Measurements from ENCODE around the gene CSNK2B.

Gene CSNK2B

DNA sequence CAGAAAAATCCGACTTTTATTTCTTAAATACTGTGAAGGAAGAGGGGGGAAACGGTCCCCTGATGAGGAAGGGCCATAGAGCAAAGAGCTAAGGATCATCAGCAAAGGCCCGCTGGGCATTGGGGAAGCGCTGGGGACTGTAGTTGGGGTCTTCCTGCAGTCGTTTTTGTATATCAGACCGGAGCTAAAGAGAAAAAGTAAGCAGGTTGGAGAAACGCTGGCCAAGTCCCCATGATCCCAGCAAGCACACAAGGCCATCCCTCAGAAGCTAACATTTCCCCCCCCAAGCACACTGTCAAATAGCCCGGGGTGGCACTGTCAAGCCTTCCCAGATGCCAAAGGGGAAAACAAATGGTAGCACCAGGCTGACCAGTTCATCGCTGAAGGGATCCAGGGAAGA, 26.8 kb upstream of the CSNK2B start:
- DNase-seq: no peak

DNA sequence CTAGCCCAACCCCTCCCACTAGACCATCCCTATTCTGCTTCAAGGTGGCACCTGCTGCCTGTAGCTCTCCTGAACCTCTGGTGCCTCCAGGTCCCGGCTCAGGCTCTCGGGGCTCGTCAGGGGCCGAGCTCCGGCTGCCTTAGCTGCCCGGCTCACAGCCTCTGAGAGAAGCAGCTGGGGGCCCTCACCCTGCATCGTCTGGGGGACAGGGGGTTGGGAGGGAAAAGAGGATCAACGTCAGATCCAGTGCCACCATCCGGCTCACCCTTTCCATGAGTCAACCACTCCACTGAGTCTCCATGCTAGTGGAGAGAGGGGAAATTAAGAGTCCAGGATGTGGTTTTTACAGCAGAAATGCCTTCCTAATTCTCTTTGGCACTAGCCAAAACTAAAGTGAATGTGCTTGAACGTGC, 26.4 kb upstream of the CSNK2B start:
- peak; percentile 49 for DNase-seq

DNA sequence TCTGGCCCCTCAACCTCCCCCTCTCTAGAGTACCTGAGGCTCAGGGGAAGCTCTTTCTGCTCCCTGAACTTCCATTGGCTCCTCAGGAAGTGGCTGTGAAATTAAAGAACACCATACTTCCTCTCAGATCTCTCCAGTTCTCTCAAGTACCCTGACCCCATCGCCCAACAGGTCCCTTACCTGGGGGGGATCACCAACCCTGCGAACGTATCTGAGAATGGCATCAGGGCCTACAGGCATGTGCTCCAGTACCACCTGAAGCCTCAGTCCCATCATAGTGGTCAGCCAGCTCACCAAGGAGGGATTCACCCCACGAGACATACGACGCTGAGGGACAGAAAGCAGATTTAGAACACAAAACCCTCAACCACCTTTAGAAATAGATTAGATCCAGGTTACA, 25.3 kb upstream of the CSNK2B start:
- DNase-seq: no peak

DNA sequence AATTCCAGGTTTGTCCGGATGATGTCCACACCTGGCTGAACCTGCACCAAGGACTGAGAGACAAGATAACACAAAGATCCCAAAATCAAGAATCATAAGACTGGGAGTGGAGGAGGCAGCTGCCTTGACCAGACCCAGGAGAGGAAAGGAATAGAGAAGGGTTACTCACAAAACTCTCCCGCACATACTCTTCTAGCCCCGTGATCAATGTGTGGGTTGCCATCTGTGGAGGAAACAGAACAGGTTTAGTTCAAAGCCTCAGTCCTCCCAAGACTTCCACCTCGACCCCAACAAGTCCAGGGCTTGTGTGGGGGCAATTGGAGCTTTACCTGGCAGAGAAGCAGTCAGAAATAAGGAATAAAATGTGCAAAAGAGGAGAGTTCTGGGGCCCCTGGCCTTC, 24.5 kb upstream of the CSNK2B start:
- DNase-seq: no peak

DNA sequence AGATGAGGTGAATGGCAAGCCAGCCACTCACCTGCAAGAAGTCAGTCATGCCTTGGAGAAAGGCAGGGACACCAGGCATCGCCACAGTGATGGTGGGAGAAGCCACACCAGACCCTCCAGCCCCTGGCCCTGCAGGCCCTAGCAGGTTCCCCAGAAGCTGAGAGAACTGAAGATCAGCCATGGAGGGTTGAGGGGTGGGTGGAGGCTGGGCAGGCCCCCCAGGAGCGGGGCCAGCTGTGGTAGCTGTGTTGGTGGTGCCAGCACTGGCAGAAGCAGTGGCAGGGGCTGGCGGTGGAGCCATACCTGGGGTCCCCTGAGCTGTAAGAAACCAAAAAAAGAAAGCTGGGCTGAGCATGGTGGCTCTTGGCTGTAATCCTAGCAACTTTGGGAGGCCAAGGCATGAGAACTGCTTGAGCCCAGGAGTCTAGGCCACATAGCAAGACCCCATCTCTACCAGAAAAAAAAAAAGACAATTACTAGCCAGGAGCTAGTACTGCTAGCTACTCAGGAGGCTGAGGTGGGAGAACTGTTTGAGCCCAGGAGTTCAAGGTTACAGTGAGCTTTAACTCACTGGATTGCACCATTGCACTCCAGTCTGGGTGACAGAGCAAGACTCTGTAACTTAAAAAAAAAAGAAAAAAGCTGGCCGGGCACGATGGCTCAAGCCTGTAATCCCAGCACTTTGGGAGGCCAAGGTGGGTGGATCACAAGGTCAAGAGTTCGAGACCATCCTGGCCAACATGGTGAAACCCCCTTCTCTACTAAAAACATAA, 22.9 kb upstream of the CSNK2B start:
- DNase-seq: no peak

DNA sequence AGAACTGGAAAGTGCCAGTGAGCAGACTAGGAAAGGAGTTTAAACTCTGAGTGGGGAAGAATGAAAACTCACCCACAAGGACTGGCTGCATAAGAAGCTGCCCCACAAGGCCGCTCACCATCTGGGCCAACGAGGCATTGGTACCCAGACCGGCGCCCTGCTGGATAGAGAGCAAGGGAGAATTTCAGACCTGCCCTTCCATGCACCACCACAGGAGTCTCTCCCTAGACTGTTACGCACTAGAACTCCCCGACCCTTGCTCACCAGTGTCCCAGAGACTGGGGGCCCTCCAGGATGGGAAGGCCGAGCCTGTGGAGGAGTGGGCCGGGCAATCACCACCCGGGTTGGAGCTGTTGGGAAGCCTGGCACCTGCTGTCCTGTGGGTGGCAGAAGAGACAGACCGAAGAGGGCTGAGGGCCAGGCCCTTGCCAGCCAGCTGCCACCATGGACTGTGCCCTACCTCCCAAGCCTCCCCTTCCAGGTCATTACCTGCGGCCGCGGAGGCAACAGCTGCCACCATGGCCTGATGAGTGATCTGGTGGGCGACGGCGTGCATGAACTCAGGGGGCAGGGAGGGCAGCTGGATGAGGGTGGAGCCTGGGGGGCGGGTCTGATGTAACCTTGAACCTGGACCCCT, 21.9 kb upstream of the CSNK2B start:
- no peak for DNase-seq

DNA sequence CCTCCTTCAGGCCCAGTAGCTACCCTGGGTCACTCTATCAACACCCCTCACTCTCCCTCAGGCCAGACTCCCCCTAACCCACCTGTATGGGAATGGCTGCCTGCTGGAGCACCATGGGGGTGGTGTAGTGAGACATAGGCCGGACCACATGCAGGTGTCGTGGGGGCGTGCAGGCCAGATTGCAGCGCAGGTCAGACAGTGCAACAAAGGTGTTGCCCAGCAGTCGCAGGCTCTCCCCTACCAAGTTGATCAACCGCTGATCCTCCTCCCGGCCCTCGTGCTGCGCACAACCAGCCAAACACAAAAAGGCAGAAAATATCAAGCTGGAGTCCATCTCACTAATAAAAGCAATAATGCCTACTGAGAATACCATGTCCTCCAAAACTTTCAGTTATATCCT, 20.6 kb upstream of the CSNK2B start:
- no peak for DNase-seq

DNA sequence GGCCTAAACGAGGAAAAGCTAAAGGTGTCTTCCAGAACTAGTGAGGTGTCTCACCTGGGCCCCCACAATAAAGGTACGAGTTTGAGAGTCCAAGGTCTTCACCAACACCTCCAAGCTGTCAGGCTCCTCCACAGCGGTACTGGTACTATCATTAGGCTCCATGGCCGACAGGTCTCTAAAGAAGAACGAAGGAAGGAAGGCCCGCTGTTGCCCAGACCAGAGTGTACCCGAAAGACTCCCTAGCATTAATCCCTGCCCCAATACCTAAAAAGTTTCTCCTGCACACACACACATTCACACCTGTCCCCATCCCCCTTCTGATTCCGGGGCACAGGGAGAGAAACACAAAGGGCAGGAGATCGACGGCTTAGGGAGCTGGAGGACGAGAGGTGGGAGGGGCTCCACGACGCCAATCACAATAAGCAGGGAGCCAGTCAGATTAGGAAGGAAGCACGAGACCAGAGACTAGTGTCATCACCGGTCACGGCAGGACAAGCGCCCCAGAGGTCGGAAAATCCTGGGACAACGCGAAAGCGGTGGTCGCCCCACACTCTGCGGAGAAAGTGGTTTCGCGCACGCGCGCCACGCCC, 14.2 kb upstream of the CSNK2B start:
- DNase-seq: no peak

DNA sequence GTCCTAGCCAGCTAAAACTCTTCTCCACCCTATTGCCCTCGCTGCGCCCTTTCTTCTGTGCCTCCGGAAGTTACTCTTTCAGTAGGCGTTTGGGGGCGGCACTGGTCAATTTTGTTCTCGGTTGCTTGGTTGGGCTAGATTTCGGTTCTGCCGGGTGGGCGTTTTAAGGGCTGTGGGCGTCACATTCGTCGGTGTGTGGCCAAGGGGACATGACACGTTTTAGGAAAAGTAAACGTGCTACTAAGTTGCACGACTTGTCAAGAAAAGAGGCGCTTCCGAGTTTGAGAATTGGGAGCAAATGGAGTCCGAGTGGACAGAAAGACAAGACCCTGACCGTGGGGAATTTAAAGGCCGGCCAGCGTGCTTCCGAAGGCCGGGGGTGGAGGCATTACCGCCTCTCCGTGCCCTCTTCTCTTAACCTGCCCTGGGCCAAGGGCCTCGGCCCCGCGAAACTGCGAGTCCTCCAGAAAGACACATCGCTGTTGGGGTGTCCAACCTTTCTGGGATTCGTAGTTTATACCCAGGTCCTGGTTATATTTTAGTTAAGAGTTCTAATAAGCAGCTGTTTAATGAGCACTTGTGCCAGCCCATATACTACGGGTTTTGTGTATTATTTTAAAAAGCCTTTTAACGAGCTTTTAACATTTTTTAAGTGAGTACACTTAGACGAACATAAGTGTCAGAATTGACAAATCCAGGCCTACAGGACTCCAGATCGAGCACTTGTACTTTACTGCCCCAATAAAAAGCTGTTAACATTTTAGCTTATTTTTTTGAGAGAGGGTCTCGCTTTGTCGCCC, 12.8 kb upstream of the CSNK2B start:
- peak; percentile 89 for DNase-seq

DNA sequence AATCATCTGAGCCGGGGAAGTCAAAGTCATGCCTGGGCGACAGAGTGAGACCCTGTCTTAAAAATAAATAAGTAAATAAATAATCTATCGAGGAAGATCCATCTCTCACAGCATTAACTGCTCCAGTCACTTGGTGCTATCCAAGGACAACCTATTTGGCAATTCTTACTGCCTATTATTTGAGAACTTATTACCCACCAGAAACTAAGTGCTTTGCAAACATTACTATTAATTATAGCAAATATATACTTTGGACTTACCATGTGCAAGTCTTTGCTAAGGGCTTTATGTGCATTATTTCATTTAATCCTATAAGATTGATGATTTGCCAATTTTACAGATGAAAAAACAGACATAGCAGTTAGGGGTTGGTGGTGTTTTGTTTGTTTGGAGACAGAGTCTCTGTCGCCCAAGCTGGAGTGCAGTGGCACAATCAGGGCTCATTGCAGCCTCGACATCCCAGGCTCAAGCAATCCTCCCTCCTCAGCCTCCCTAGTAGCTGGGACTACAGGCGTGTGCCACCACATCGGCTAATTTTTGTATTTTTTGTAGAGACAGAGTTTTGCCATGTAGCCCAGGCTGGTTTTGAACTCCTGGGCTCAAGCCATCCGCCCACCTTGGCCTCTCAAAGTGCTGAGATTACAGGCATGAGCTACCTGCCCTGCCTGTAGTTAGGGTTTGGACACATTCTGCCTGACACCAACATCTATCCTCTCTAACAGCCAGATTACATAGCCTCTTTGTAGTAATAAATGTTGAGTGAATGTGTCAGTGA, 11.1 kb upstream of the CSNK2B start:
- no peak for DNase-seq

DNA sequence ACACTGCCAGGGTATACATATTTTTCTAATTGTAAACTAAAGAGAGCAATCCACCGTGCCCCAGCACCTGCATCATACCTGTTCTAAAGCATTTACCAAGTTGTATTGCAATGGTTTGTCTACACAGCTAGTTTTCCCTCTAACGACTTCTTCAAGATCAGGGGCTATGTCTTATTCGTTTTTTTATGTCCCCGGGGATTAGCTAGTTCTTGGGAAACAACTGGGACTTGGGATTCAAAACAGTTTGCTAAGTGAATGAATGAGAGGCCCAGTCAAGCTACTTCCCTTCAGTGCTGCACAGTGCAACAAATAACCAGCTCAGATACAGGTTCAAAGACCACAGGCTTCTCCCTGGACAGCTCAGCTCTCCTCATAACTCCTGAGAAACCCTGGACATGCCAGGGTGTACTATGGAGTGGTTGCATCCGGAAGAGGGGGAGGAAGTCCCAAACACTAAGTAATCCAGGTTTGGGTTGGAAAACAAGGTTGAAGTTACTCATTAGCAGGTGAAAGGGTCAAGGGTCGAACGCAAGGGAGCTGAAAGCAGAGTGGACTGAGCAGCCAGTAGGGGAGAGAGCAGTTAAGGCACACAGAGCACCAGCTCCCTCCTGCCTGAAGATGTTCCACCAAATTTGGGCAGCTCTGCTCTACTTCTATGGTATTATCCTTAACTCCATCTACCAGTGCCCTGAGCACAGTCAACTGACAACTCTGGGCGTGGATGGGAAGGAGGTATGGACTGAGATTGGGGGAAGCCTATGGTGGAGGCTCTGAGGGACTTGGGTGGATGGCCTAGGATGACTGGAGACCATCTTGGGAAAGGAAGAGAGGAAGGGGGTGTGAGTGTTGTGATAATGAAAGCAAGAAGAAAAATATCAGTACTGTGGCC, 10.3 kb upstream of the CSNK2B start, which contains the start of gene APOM:
Gene APOM (plus strand): TSS at position 546 of the 889 bp plus-strand sequence. CDS start 73 bp downstream, at position 619.
- no peak for DNase-seq

DNA sequence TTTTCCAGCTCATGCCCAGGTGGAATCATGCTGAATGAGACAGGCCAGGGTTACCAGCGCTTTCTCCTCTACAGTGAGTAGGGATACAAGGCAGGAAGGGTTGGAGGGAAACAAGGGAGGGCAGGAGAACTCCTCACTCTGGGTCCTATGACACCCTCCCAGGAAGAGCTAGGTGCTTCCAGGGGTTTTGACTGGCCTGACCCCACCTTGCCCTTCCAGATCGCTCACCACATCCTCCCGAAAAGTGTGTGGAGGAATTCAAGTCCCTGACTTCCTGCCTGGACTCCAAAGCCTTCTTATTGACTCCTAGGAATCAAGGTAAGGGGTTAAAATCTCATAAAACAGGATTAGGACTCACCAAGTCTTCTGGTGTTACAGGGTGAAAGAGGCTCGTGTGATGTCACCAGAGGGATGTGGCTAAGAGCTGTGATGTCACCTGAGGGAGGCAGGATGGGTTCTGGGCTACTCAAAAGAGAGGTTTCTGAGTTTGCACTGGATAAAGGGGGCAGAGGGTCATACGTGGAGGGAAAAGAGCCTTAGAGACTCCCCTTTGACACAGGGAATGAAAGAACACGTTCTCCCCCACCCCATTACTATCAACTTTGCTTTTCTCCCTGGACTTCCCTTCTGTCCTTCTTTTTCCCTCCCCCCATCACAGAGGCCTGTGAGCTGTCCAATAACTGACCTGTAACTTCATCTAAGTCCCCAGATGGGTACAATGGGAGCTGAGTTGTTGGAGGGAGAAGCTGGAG, 8.3 kb upstream of the CSNK2B start:
- peak; percentile 52 for DNase-seq

DNA sequence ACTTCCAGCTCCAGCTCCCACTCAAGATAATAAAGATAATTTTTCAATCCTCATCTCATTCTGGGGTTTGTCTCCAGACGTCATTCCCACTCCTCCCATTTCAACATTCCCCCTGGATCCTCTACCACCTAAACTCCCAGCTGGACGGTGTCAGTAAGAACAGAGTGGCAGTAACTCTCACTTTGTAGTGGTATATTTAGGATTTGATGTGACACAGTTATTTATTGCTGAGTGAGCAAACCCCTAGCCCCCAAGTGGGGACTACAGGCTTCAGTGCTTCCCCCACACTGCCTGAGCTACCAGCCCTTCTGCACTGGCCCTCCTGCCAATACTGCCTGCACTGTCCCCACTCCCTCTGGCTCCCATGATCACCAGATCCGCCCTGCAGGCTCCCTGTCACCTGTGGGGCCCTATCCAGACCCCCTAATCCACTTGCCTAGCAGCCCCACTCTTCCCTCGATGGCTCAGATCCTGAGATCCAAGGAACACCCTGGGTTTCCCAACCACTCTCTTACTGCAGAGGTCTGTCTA, 7.7 kb upstream of the CSNK2B start:
- DNase-seq: no peak

DNA sequence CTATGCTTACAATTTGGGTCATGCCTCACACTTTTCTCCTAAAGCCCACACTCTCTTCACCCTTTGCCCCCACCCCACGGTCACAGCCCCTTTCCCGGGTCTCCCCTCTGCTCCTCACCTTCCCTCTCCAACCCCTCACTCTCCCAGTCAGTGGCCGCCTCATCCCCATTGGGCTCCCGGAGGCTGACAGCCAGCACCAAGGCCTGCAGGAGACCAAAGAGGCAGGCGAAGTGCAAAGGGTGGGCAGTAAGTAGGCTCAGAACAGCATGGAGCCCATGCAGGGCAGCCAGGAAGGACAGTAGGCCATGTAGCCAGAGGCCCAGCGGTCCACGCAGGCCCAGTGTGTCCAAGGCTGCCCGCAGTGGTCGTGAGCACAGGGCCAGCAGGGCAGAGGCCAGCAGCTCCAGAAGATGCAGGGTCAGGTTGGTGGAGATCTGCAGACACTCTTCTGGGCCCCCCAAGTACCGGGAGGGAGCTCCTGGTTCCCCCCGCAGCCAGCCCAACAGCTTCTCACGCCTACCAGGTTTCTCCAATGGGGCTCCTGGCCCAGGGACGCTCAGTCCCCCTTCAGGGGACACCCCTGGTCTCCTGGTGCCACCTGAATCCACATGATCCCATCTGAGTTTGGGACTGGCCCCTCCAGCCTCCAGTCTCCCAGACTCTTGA, 6.8 kb upstream of the CSNK2B start:
- no peak for DNase-seq

DNA sequence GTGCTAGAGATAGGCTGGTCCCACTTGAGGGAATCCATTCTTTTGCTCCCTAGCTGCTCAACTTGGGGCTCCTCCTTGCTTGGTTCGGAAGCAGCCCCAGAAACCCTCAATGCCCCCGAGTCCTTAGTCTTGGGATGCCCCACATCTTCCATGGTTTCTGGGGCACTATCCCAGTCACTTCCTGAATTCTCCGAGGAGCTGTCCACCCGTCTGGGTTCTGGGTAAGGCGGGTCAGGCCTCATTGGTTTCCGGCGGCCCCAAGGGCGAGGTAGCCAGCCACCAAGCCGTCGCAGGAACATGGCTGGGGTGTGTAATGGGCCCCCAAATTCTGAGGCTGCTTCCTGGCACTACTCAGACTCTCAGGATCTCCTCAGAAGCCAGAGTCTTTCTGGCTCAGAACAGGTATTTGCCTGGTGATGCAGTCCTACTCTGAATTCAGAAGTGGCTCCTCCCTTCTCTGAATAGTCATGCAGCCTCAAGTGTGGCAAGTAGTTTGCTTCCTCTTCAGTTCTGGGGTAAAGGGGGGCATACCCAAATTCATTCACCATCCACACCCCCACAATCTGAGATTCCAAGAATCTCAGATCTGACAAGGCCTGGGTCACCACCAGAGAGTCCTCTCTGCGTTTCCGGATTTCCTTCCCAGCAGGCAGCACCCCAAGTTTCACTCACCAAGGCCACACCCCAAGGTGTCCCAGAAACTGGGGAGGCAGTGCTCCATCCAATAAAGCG, 6.1 kb upstream of the CSNK2B start:
- DNase-seq: peak; percentile 50

DNA sequence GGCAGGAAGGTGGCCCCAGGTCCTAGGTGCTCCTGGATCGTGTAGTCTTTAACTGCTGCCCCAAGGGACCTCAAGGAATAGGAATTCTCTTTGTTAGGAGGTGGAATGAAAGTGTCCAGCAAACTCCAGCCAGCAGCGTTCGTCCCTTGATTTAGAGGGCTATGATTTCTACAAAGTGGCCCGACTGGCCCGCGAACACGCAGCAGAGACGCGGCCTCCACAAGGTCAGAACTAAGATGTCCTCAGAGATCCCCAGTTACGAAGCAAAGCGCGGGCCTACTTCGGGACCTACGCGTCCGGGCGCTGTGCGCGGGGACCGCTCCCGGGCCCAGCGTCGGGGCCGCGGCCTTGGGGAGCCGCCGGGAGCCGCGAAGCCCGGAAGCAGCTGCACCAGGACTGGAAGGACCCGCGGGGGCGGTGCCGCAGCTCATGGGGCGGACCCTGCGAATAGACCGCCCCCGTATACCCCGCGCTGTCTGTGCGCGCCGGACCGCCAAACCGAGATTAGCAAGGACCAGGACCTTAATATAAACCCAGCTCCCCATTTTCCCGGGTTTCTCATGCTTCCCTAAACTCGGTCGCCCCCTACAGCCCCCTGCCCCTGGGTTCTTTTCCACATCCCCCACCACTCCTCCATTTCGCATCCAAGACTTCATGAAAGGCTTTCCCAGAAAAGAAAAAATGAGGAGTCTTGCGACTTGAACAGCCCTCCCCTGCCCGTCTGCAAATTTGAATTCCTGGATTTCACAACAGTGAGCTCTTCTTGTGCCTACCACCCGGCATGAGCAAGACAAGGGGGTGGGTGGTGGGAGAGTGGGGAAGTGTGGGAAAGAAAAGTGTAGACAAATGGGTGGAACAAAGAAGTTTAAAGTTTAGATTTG, 5.3 kb upstream of the CSNK2B start, which contains the start of gene C6orf47:
Gene C6orf47 (minus strand): TSS at position 398 of the 881 bp plus-strand sequence. CDS start 831 bp downstream, outside the sequence.
- peak; percentile 82 for DNase-seq

DNA sequence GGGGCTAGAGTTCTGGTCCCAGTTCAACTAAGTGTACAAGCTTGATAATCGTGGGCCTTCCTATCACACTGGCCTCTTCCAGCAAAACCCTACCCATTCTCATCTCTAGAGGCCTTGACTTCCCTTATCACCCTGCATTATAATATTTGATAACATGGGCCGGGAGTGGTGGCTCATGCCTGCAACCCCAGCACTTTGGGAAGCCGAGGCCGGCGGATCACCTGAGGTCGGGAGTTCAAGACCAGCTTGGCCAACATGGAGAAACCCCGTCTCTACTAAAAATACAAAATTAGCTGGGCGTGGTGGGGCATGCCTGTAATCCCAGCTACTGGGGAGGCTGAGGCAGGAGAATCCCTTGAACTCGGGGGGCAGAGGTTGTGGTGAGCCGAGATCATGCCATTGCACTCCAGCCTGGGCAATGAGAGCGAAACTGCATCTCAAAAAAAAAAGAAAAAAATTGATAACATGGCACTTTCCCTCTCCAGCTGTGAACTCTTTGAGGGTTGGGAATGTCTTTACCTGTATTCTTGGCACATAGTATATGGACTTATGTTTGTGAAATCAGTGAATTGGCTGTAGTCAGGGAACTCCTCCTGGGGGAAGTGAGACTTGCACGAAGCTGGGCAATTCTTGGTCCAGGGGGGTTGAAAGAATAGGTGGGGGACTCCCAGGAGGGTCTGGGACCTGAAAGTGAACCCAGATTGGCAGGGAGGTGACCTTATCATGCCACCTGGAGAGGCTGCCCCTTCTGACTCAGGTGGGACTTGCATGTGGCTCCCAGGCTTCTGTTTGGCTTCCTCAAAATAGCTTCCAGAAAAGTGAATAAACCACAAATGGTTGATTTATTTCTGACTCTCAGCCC, 4.4 kb upstream of the CSNK2B start:
- no peak for DNase-seq

Measured in activated CD4-positive, alpha-beta T cell treated with anti-CD3 and anti-CD28 coated beads for 48 hours (primary cell).